Esophagus muscularis mucosa (tissue), 4 donors: ENCODE data around the gene PRKCE. TPM values are rescaled to one million over a fixed set of nuclear protein-coding genes. Genes with fewer than 3 reads are reported as not detected.

Experiments
- DNase-seq: peaks from one replicate; pipeline ENCODE4 v3.0.0-alpha.2; 2017; ENCODE audit errors: extremely low spot score
- H3K27ac ChIP-seq, 4 donors: fragments of 200-600 bp; sonication (generic); replicated peaks in 1 of 4; 1 replicate in 3 of 4; 2 replicates in 1 of 4; pipeline ENCODE4 v1.5.1; 2016 to 2019; ENCODE audit warnings: mild to moderate bottlenecking in 1 of 4
- H3K27me3 ChIP-seq, 4 donors: fragments of 200-600 bp; sonication (generic); one replicate each; pipeline versions ENCODE4 v1.5.1 to v1.6.0; 2016 to 2019
- H3K36me3 ChIP-seq, 4 donors: fragments of 200-600 bp; sonication (generic); one replicate each; pipeline ENCODE4 v1.5.1; 2016 to 2019
- H3K4me1 ChIP-seq, 4 donors: fragments of 200-600 bp; sonication (generic); one replicate each; pipeline ENCODE4 v1.5.1; 2016 to 2019
- H3K4me3 ChIP-seq, 4 donors: fragments of 200-600 bp; sonication (generic); 1 replicate in 2 of 4; 2 replicates in 2 of 4; pipeline ENCODE4 v1.5.1; 2016 to 2019; ENCODE audit warnings: mild to moderate bottlenecking in 4 of 4, moderate library complexity in 1 of 4
- H3K9me3 ChIP-seq, 4 donors: fragments of 200-600 bp; sonication (generic); 1 replicate in 3 of 4; 2 replicates in 1 of 4; pipeline ENCODE4 v1.5.1; 2016 to 2019
- EP300 ChIP-seq: sonication (generic); formaldehyde crosslinking; IDR thresholded peaks from one replicate; pipeline ENCODE4 v1.6.1; 2017; ENCODE audit warnings: antibody characterized with exemption
- POLR2A ChIP-seq: fragments of 450-650 bp; IDR thresholded peaks from one replicate; pipeline ENCODE4 v1.6.1; 2017; ENCODE audit warnings: antibody characterized with exemption, moderate library complexity, mild to moderate bottlenecking, low read depth
- POLR2AphosphoS5 ChIP-seq, 2 donors: sonication (generic); formaldehyde crosslinking; IDR thresholded peaks; one replicate each; pipeline ENCODE4 v1.6.1; 2017; ENCODE audit warnings: antibody characterized with exemption in 2 of 2
- WGBS: methylation state at CpG from one replicate; pipeline ENCODE4 v1.1.5; 2018; 5-methylcytosine and 5-hydroxymethylcytosine counted together
- intact Hi-C: fragments of 100-400 bp; cut with DNase I; formaldehyde crosslinking; loops from one replicate; pipeline ENCODE4 v1.15.1; 2023
- total RNA-seq, 4 donors: library from RNA; depleted of rRNA; stranded (reverse); fragments of >200 nt; gene quantifications; one replicate each; pipeline versions ENCODE4 v1.1.0 to v1.2.1, GENCODE V29; 2016
- TF ChIP-seq, protein P1 (sequence below), 3 experiments: fragments of 200-600 bp in 2 of 3; fragments of 450-650 bp in 1 of 3; sonication (generic) in 2 of 3; IDR thresholded peaks; one replicate each; pipeline ENCODE4 v1.5.1; 2017 to 2019; ENCODE audit warnings: antibody characterized with exemption in 3 of 3, mild to moderate bottlenecking in 2 of 3, moderate library complexity in 1 of 3

PRKCE gene
- total RNA-seq, 4 donors from 2014 or later = 11.6 to 21.1 (median 13.0) TPM

DNA sequence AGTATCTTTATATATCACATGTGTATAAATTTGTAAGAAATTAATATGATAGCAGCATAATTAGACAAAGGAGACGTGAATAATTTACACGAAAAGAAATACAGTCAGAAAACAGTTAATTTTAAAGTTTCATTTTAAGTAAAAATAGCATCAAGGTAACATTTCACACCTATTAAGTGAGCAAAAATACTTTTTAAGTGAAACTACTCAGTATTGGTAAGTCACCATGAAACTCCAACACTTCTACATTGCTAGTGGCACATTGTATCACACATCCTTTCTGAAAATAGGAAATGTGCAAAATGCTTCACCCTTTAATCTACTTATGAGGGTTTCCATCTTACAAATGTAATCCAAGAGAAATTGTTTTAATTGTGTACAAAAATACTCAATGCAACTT is 357.8 kb downstream of the PRKCE start:
- Histone ChIP-seq H3K27ac (no peak overlapping the region), H3K4me1 (peaks cover 0 to 2% (median 0%) of the 10 kb centered on the region in 4 donors), H3K27me3 (no peaks in the 10 kb centered on the region), H3K9me3 (no peaks in the 10 kb centered on the region), H3K36me3 (peaks cover 0 to 71% (median 34%) of the 10 kb centered on the region in 4 donors), H3K4me3 (no peak overlapping the region)
- 89% methylated on average over 2 of the region's 2 CpGs for WGBS
- intact Hi-C loops = loop anchor here (10.0 kb wide), 1 partner anchor 635 kb away; no protein-coding TSS in a partner anchor
- DNase-seq = no peak
- no peak for TF ChIP-seq POLR2A
- TF ChIP-seq, protein P1, sequence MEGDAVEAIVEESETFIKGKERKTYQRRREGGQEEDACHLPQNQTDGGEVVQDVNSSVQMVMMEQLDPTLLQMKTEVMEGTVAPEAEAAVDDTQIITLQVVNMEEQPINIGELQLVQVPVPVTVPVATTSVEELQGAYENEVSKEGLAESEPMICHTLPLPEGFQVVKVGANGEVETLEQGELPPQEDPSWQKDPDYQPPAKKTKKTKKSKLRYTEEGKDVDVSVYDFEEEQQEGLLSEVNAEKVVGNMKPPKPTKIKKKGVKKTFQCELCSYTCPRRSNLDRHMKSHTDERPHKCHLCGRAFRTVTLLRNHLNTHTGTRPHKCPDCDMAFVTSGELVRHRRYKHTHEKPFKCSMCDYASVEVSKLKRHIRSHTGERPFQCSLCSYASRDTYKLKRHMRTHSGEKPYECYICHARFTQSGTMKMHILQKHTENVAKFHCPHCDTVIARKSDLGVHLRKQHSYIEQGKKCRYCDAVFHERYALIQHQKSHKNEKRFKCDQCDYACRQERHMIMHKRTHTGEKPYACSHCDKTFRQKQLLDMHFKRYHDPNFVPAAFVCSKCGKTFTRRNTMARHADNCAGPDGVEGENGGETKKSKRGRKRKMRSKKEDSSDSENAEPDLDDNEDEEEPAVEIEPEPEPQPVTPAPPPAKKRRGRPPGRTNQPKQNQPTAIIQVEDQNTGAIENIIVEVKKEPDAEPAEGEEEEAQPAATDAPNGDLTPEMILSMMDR (IDR thresholded peaks at IDR 0.05) = no peak
- TF ChIP-seq EP300 = no peak
- TF ChIP-seq POLR2AphosphoS5 (IDR thresholded peaks at IDR 0.05) = no peak

DNA sequence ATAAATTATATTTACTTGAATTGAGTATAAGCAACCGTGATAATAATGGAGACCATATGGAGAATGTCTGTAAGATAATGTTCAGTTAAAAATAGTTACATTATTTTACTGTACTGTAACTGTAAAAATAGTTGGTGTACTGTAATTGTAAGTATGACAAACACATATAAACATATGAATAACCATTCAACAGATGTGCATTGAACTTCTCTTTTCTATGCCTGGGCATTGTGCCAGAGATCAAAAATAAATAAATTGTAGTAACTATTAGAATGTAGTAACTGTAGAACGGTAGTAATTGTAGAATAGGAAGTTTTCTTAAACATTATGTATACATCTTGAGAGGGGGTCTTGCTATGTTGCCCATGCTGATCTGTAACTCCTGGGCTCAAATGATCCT is 358.3 kb downstream of the PRKCE start:
- H3K36me3 ChIP-seq = peaks cover 0 to 66% (median 32%) of the 10 kb centered on the region in 4 donors
- intact Hi-C loops = loop anchor here (5.0 to 10.0 kb wide), 2 partner anchors 43 to 635 kb away; no protein-coding TSS in a partner anchor

DNA sequence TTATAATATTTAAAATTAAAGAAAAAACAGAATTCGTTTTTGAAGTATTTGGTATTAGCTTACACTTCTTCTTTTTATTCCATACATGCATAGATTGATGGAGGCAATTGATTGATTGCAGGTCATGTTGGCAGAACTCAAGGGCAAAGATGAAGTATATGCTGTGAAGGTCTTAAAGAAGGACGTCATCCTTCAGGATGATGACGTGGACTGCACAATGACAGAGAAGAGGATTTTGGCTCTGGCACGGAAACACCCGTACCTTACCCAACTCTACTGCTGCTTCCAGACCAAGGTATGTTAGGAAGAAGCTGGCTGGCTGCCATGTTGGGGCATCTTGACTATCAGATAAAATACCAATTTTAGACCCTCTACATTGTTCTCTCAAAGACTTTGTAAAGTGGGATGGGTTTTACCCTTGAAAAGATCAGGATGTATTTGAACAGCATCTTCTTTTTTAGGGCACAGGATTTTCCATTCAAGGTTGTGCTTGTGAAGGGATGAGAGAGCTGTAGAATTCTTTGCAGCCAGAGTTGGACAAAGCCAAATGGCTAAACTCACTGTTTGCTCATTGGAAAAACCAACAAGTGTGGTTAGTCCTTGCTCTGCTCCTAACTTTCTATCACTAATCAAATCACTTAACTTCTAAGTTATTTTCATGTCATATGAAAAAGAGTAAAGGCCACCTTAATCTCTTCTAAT is 358.9 kb downstream of the PRKCE start:
- no peak overlapping the region for H3K4me3 ChIP-seq
- intact Hi-C loops = loop anchor here (5.0 kb wide), 1 partner anchor 42 kb away; no protein-coding TSS in a partner anchor
- no peaks in the 10 kb centered on the region for H3K27me3 ChIP-seq
- DNase-seq = peak; percentile 64
- H3K9me3 ChIP-seq = no peaks in the 10 kb centered on the region
- peaks cover 0 to 60% (median 29%) of the 10 kb centered on the region in 4 donors for H3K36me3 ChIP-seq
- H3K4me1 ChIP-seq = peaks cover 0 to 8% (median 5%) of the 10 kb centered on the region in 4 donors
- TF ChIP-seq POLR2AphosphoS5 (IDR thresholded peaks at IDR 0.05) (no peak), POLR2A (no peak), EP300 (no peak)
- TF ChIP-seq, protein P1 (IDR thresholded peaks at IDR 0.05) = no peak
- H3K27ac ChIP-seq = no peak overlapping the region
- 84% methylated on average over 5 of the region's 5 CpGs for WGBS

More for the DNA sequence above, 358.3 kb downstream of the PRKCE start:
- no peak overlapping the region for H3K4me3 ChIP-seq
- WGBS = 23% methylated on average over 2 of the region's 2 CpGs
- no peaks in the 10 kb centered on the region for H3K9me3 ChIP-seq
- no peak for DNase-seq
- peaks cover 0 to 2% (median 2%) of the 10 kb centered on the region in 4 donors for H3K4me1 ChIP-seq
- no peaks in the 10 kb centered on the region for H3K27me3 ChIP-seq
- H3K27ac ChIP-seq = no peak overlapping the region
- TF ChIP-seq, protein P1 (IDR thresholded peaks at IDR 0.05) = no peak
- TF ChIP-seq POLR2A = no peak
- TF ChIP-seq EP300 = no peak
- TF ChIP-seq POLR2AphosphoS5 (IDR thresholded peaks at IDR 0.05) = no peak

DNA sequence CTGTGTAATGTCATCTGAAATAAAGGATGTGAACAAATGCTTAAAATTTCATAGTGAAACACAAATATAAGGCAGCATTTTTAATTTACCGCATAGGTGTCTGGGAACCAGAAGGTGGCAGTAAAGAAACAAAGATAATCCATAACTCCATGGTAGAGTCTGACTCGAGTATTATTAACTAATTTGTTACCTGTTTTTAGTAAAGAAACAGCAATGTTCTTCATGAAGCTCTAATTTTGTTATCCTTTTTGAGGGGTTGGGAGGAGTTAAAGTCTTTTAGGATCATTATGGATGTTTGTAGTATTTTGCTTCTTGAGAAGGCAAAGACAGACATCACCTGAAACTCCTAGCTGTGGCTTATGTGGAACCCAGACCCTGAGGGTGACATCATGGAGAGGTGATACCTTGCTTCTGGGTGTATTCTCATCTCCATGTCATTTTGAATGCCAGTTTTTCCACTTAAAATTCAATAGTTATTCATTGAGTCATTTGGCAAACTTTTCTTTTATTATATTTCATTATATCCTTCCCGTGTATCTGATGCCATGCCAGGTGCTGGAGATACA is 359.5 kb downstream of the PRKCE start:
- H3K4me3 ChIP-seq = no peak overlapping the region
- intact Hi-C loops = loop anchor here (5.0 kb wide), 1 partner anchor 41 kb away; no protein-coding TSS in a partner anchor
- no peaks in the 10 kb centered on the region for H3K9me3 ChIP-seq
- peaks cover 0 to 54% (median 30%) of the 10 kb centered on the region in 4 donors for H3K36me3 ChIP-seq
- H3K4me1 ChIP-seq = peaks cover 0 to 13% (median 9%) of the 10 kb centered on the region in 4 donors
- no peak for TF ChIP-seq EP300
- TF ChIP-seq, protein P1 (IDR thresholded peaks at IDR 0.05) = peak; percentile 58 to 69 (median 63)
- no peak overlapping the region for H3K27ac ChIP-seq
- no peaks in the 10 kb centered on the region for H3K27me3 ChIP-seq
- no peak for DNase-seq
- WGBS = 37% methylated on average over 3 of the region's 3 CpGs
